Loucy (cell line): ENCODE data around the gene TMEM132E.

Experiments used
- CTCF ChIP-seq: fragments of 200-600 bp; sonication (generic); conservative IDR thresholded peaks from 2 replicates; pipeline ENCODE4 v1.5.1; 2014; ENCODE audit warnings: mild to moderate bottlenecking, antibody characterized with exemption, low read length
- EZH2phosphoT487 ChIP-seq: fragments of 200-600 bp; IDR thresholded peaks from 2 replicates; pipeline ENCODE4 v1.6.1; 2018; ENCODE audit warnings: antibody characterized with exemption, mild to moderate bottlenecking, moderate library complexity, borderline replicate concordance

GRCh38 chr17:34556931-34557330 is 22.5 kb upstream of the TMEM132E start:
- no peak for TF ChIP-seq CTCF
- no peak for TF ChIP-seq EZH2phosphoT487
